Neural cell (in vitro differentiated cells): ENCODE measurements around the gene DUSP12.

ENCODE experiments used
- CTCF ChIP-seq: fragments of 450-650 bp; IDR thresholded peaks from 2 replicates; pipeline ENCODE4 v1.5.1; 2014; ENCODE audit warnings: antibody characterized with exemption, mild to moderate bottlenecking, moderate library complexity; ENCODE audit not compliant: poor library complexity, severe bottlenecking
- EP300 ChIP-seq: fragments of 450-650 bp; conservative IDR thresholded peaks from 2 replicates; pipeline ENCODE4 v1.6.1; 2014; ENCODE audit warnings: antibody characterized with exemption, mild to moderate bottlenecking, moderate library complexity; ENCODE audit not compliant: poor library complexity, severe bottlenecking
- POLR2AphosphoS5 ChIP-seq: IDR thresholded peaks from 2 replicates; pipeline ENCODE4 v1.6.1; 2012

GRCh38 chr1:161777261-161777660 lies 27.7 kb downstream of the DUSP12 start:
- TF ChIP-seq CTCF, result no peak
- TF ChIP-seq POLR2AphosphoS5, result no peak
- no peak for TF ChIP-seq EP300
